Hepatocyte (in vitro differentiated cells): Measurements from ENCODE around the gene CEP89. TPM values are rescaled to one million over a fixed set of nuclear protein-coding genes. Genes with fewer than 3 reads are reported as not detected.
"Not testable (repeated sequence)": the region's sequence is repeated elsewhere in the genome, so short reads cannot be mapped to it uniquely, and the experiment has no call there.

Experiments used
- DNase-seq: peaks from one replicate; pipeline ENCODE4 v3.0.0-alpha.2; 2016; ENCODE audit warnings: low spot score
- H2AFZ ChIP-seq: fragments of 200-600 bp; sonication (generic); 2 replicates; pipeline ENCODE4 v1.6.0; 2016; ENCODE audit warnings: antibody characterized with exemption, mild to moderate bottlenecking
- H3K27ac ChIP-seq: fragments of 200-600 bp; sonication (generic); 2 replicates; pipeline ENCODE4 v1.5.1; 2016; ENCODE audit warnings: mild to moderate bottlenecking
- H3K27me3 ChIP-seq: fragments of 200-600 bp; sonication (generic); 2 replicates; pipeline ENCODE4 v1.6.1; 2016
- H3K36me3 ChIP-seq: fragments of 200-600 bp; sonication (generic); replicated peaks from 2 replicates; pipeline ENCODE4 v1.5.1; 2016; ENCODE audit warnings: low read depth; ENCODE audit not compliant: insufficient read depth
- H3K4me1 ChIP-seq: fragments of 200-600 bp; sonication (generic); 2 replicates; pipeline ENCODE4 v1.5.1; 2016; ENCODE audit warnings: mild to moderate bottlenecking, moderate library complexity; ENCODE audit not compliant: insufficient read depth
- H3K4me2 ChIP-seq: fragments of 200-600 bp; sonication (generic); 2 replicates; pipeline ENCODE4 v1.6.0; 2016
- H3K4me3 ChIP-seq: fragments of 200-600 bp; sonication (generic); 2 replicates; pipeline ENCODE4 v1.5.1; 2016; ENCODE audit warnings: mild to moderate bottlenecking
- H3K79me2 ChIP-seq: fragments of 200-600 bp; sonication (generic); 2 replicates; pipeline ENCODE4 v1.6.0; 2017; ENCODE audit warnings: mild to moderate bottlenecking
- H3K9me2 ChIP-seq: fragments of 200-600 bp; sonication (generic); replicated peaks from 2 replicates; pipeline ENCODE4 v1.6.0; 2017; ENCODE audit warnings: mild to moderate bottlenecking; ENCODE audit not compliant: insufficient read depth
- H3K9me3 ChIP-seq: fragments of 200-600 bp; sonication (generic); 2 replicates; pipeline ENCODE4 v1.5.1; 2016; ENCODE audit warnings: low read depth, mild to moderate bottlenecking
- H4K20me1 ChIP-seq: fragments of 200-600 bp; sonication (generic); 2 replicates; pipeline ENCODE4 v1.6.0; 2016; ENCODE audit warnings: mild to moderate bottlenecking; ENCODE audit not compliant: insufficient read depth, poor library complexity, severe bottlenecking
- CTCF ChIP-seq: fragments of 200-600 bp; sonication (generic); IDR thresholded peaks from 2 replicates; pipeline ENCODE4 v1.5.1; 2016; ENCODE audit warnings: antibody characterized with exemption, mild to moderate bottlenecking; ENCODE audit not compliant: poor library complexity
- EZH2 ChIP-seq: fragments of 200-600 bp; sonication (generic); IDR thresholded peaks from 2 replicates; pipeline ENCODE4 v1.6.1; 2016; ENCODE audit warnings: antibody characterized with exemption, mild to moderate bottlenecking, borderline replicate concordance
- EZH2phosphoT487 ChIP-seq: fragments of 200-600 bp; sonication (generic); IDR thresholded peaks from one replicate; pipeline ENCODE4 v1.6.1; 2018; ENCODE audit warnings: antibody characterized with exemption, mild to moderate bottlenecking, low read depth, moderate library complexity; ENCODE audit not compliant: unreplicated experiment, severe bottlenecking
- WGBS: methylation state at CpG from one replicate; pipeline ENCODE4 v1.1.6; 2016; ENCODE audit warnings: low lambda C conversion rate; ENCODE audit errors: missing lambda C conversion rate; 5-methylcytosine and 5-hydroxymethylcytosine counted together
- polyA plus RNA-seq: library from polyadenylated mRNA; unstranded; fragments of >200 nt; fragmentation: Nextera tagmentation; extraction: Ambion mirVana; gene quantifications from 2 replicates; pipeline ENCODE4 v1.2.1, GENCODE V29; 2016
- total RNA-seq: library from RNA; depleted of rRNA; stranded (reverse); fragments of >200 nt; gene quantifications from 2 replicates; pipeline ENCODE4 v1.2.3, GENCODE V29; 2014

The CEP89 gene
- total and polyA plus RNA-seq, 2 experiments from 2014 or later: 12.1 to 16.4 TPM

GRCh38 chr19:32843716-32844245 lies 128.0 kb downstream of the CEP89 start:
- no peak overlapping the region for H2AFZ ChIP-seq

GRCh38 chr19:32842061-32842460 lies 129.7 kb downstream of the CEP89 start:
- 91% methylated on average over 8 of the region's 8 CpGs for WGBS
- no peak for DNase-seq
- H2AFZ ChIP-seq: no peak overlapping the region
- no peaks in the 10 kb centered on the region for H3K4me1 ChIP-seq
- H3K9me2 ChIP-seq: no peaks in the 10 kb centered on the region
- no peak overlapping the region for H3K4me2 ChIP-seq
- no peaks in the 10 kb centered on the region for H3K27me3 ChIP-seq
- no peak overlapping the region for H3K27ac ChIP-seq
- H3K79me2 ChIP-seq: no peaks in the 10 kb centered on the region
- no peaks in the 10 kb centered on the region for H4K20me1 ChIP-seq
- no peak overlapping the region for H3K4me3 ChIP-seq
- no peaks in the 10 kb centered on the region for H3K36me3 ChIP-seq
- TF ChIP-seq EZH2phosphoT487: no peak
- no peak for TF ChIP-seq EZH2
- TF ChIP-seq CTCF: no peak
- no peaks in the 10 kb centered on the region for H3K9me3 ChIP-seq

More at GRCh38 chr19:32843716-32844245, 128.0 kb downstream of the CEP89 start:
- WGBS: 96% methylated on average over 19 of the region's 19 CpGs
- Histone ChIP-seq H3K27ac (no peak overlapping the region), H4K20me1 (no peaks in the 10 kb centered on the region), H3K36me3 (no peaks in the 10 kb centered on the region), H3K9me2 (no peaks in the 10 kb centered on the region), H3K4me2 (no peak overlapping the region), H3K9me3 (no peaks in the 10 kb centered on the region), H3K4me1 (no peaks in the 10 kb centered on the region), H3K79me2 (no peaks in the 10 kb centered on the region), H3K4me3 (no peak overlapping the region), H3K27me3 (no peaks in the 10 kb centered on the region)
- no peak for TF ChIP-seq CTCF
- no peak for TF ChIP-seq EZH2
- TF ChIP-seq EZH2phosphoT487: no peak
- no peak for DNase-seq

DNA sequence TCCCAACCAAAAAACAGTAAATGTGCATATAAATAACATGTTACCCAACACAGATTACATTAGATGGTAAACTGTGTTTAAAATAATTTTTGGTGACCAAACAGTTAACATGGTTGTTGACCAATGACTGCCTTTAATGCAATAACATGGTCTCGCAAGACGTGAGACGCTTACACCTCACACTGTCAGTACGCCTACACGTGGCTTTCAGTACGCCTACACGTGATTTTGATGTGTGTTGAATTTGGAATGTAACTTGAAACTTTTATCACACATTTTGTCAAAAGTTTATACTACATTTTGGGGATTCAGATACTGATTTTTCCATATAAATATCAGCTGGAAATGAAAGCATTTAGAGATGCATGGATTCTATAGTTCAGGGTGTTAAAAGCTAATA lies 134.2 kb downstream of the CEP89 start:
- Histone ChIP-seq H3K79me2 (no peaks in the 10 kb centered on the region), H3K4me2 (no peak overlapping the region), H3K4me3 (no peak overlapping the region), H3K36me3 (no peaks in the 10 kb centered on the region), H3K27me3 (no peaks in the 10 kb centered on the region), H3K27ac (no peak overlapping the region), H4K20me1 (no peaks in the 10 kb centered on the region), H3K9me2 (no peaks in the 10 kb centered on the region), H3K9me3 (no peaks in the 10 kb centered on the region), H3K4me1 (no peaks in the 10 kb centered on the region), H2AFZ (no peak overlapping the region)
- TF ChIP-seq EZH2: no peak
- no peak for TF ChIP-seq CTCF
- TF ChIP-seq EZH2phosphoT487: no peak
- 92% methylated on average over 7 of the region's 7 CpGs for WGBS
- no peak for DNase-seq

GRCh38 chr19:32833388-32833787 lies 138.4 kb downstream of the CEP89 start:
- not testable (repeated sequence) for H3K79me2 ChIP-seq, H3K4me1 ChIP-seq, H3K4me2 ChIP-seq, H4K20me1 ChIP-seq, H3K9me2 ChIP-seq, DNase-seq, H3K27me3 ChIP-seq, H2AFZ ChIP-seq, H3K36me3 ChIP-seq, H3K27ac ChIP-seq, H3K9me3 ChIP-seq, H3K4me3 ChIP-seq
- WGBS: 92% methylated on average over 7 of the region's 7 CpGs

- H3K27ac ChIP-seq, H3K4me1 ChIP-seq, H3K9me3 ChIP-seq, H3K36me3 ChIP-seq, H3K27me3 ChIP-seq, H2AFZ ChIP-seq, DNase-seq, H3K4me2 ChIP-seq, H3K9me2 ChIP-seq, H4K20me1 ChIP-seq, H3K79me2 ChIP-seq, H3K4me3 ChIP-seq: not testable (repeated sequence)
- WGBS: 93% methylated on average over 7 of the region's 7 CpGs
These were observed 138.9 kb downstream of the CEP89 start for GRCh38 chr19:32832825-32833224.

DNA sequence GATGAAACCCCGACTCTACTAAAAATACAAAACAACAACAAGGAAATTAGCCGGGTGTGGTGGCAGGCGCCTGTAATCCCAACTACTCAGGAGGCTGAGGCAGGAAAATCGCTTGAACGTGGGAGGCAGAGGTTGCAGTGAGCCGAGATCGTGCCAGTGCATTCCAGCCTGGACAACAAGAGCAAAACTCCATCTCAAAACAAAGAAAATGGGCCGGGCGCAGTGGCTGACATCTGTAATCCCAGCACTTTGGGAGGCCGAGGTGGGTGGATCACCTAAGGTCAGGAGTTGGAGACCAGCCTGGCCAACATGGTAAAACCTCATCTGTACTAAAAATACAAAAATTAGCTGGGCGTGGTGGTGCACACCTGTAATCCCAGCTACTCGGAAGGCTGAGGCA lies 139.7 kb downstream of the CEP89 start:
- H3K27me3 ChIP-seq, H3K79me2 ChIP-seq, DNase-seq, H3K27ac ChIP-seq, H3K4me1 ChIP-seq, H3K36me3 ChIP-seq, H3K9me3 ChIP-seq, H3K4me3 ChIP-seq, H3K4me2 ChIP-seq, H2AFZ ChIP-seq, H4K20me1 ChIP-seq, H3K9me2 ChIP-seq: not testable (repeated sequence)
- WGBS: 96% methylated on average over 12 of the region's 12 CpGs
